NCI-H774 (cell line): Measurements from ENCODE around the gene WNT9A.

Source experiments
- DNase-seq: peaks from one replicate; lab custom pipeline; 2025; lab: John Stamatoyannopoulos, UW

Gene WNT9A

GRCh38 chr1:227897704-227898438 is 49.9 kb downstream of the WNT9A start:
- no peak for DNase-seq

GRCh38 chr1:227896710-227897655 is 50.7 kb downstream of the WNT9A start:
- DNase-seq = no peak

GRCh38 chr1:227895828-227896685 is 51.7 kb downstream of the WNT9A start:
- no peak for DNase-seq

GRCh38 chr1:227894831-227895451 is 52.8 kb downstream of the WNT9A start:
- DNase-seq = no peak

- no peak for DNase-seq
These were observed 53.6 kb downstream of the WNT9A start for GRCh38 chr1:227893949-227894721.

GRCh38 chr1:227893300-227893948 is 54.3 kb downstream of the WNT9A start:
- DNase-seq = no peak

- DNase-seq = no peak
These were observed 55.0 kb downstream of the WNT9A start for GRCh38 chr1:227892489-227893299.

GRCh38 chr1:227891955-227892488 is 55.7 kb downstream of the WNT9A start:
- no peak for DNase-seq

- no peak for DNase-seq
These were observed 56.3 kb downstream of the WNT9A start for GRCh38 chr1:227891223-227891954.

GRCh38 chr1:227890451-227891222 is 57.1 kb downstream of the WNT9A start:
- no peak for DNase-seq

GRCh38 chr1:227889863-227890405 is 57.8 kb downstream of the WNT9A start:
- no peak for DNase-seq

- no peak for DNase-seq
These were observed 58.5 kb downstream of the WNT9A start for GRCh38 chr1:227889047-227889862.

- DNase-seq = no peak
These were observed 59.2 kb downstream of the WNT9A start for GRCh38 chr1:227888404-227889046.

GRCh38 chr1:227887697-227888403 is 59.9 kb downstream of the WNT9A start:
- no peak for DNase-seq

GRCh38 chr1:227886993-227887696 is 60.6 kb downstream of the WNT9A start:
- no peak for DNase-seq
